GM18498 (cell line): ENCODE data around the gene BEND7.

Source experiments
- ATAC-seq: cut with Tn5 transposase; IDR thresholded peaks from one replicate; pipeline ENCODE4 v1.9.1; 2021; ENCODE audit warnings: mild to moderate bottlenecking, moderate library complexity; ENCODE audit not compliant: unreplicated experiment

Gene BEND7

DNA sequence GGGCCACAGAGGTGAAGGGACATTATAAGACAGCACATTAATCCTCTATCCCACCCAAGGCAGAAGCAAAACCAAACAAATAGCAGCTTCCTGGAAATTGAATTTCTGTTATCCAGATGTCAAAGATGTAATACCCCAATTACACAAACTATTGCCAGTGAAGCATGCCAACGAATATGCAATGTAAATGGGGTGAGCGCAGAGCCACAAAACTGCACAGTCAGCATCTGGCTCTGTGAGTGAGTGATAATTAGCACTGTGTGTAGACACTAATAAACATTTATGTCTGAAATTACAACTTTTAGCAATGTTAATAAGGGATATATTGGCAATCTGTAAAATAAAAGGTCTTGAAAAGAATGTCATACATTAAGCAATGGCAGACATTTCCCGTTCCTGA is 3.2 kb downstream of the BEND7 start:
- no peak for ATAC-seq

DNA sequence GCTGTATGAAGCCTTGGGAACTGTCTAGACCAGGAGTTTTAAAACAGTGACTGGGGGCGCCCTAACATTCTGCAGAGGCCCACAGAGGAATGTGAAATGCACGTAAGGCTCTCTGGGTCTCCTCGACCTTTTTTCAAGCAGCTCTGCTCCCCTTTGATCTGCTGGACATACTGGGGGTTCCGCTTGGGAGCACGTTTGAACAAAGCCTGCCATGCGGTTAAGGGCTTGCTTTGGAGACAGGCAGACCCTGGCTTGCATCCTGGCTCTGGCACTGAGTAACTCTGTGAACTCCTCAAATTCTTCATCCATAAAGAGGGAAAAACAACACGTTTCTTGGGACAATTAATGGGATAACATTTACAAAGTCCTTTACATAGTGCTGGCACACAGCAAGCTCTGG is 7.8 kb downstream of the BEND7 start:
- ATAC-seq = no peak

DNA sequence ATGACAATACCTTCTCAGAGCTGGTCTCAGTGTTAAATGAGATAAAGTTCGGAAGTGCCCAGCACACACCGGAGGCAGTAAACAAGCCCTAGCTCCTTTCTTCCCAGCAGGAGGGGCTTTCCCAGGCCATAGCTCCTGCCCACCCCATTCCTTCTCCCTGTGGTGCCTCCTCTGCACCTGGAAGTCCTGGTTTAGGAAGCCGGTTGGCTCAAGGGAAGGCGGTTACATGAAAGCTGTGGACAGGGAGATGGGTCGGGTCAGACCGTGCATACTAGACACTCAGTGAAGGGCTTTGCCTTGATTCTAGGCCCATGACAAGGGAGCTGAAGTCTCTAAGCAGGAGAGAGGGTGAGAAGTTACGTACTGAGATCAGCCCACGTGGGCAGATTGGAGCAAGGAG is 8.6 kb downstream of the BEND7 start:
- no peak for ATAC-seq

DNA sequence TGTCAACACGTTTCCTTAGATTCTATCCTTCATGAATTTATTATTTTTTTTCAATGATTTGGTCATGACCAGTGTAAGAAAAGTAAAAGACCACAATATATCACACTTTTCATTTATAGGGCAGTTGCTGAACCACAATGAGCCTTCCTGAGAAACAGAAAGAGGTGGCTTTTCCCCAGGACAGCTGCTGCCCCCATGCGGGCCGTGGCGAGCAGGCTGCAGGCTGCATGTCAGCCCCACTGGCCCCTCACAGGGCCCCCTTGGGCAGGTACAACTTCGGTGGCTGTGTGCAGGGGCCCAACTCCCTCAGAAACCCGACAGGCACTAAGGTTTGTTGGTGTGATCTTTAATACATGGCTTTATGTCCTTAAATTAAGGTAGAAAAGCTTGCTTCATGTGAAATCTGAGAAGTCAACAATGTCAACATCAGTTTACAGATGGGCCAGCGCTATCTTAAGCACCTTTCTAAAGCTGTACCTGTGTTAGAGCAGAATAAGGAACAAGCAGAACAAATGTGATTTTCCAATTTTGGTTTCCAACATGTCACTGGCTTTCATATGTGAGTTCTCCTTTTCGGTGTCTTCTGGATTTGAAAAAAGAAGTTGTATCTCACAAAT is 10.6 kb downstream of the BEND7 start:
- ATAC-seq = no peak

DNA sequence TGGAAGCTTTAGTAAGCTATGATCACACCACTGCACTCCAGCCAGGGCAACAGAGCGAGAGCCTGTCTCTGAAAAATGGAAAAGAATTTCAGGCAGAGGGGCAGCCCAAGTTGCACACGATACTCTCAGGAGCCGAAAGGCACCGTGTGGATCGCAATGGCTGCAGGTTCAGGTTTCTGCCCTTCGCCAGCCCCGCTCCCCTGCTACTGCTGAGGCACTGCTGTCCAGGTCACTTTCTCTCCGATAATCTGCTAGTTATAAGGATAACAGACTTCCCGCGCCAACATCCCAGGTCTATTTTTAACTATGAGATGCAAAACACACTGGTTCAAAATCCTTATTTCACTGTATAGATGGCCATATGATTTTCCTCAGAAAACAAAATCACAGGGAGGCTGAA is 11.1 kb downstream of the BEND7 start:
- ATAC-seq = no peak

DNA sequence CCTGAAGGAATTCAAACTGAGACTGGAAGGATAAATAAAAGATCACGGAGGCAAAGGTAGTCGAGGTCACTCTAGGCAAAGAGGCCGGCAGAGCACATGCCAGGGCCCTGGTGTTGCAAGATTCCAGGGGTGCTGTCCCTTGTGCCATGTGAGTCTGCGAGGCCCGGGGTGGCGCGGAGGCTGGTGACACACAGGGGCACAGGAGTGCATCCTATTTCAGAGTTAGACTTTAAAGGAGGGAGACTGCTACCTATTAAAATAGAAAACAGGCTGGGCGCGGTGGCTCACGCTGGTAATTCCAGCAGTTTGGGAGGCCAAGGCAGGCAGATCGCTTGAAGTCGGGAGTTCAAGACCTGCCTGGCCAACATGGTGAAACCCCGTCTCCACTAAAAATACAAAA is 12.6 kb downstream of the BEND7 start:
- no peak for ATAC-seq

DNA sequence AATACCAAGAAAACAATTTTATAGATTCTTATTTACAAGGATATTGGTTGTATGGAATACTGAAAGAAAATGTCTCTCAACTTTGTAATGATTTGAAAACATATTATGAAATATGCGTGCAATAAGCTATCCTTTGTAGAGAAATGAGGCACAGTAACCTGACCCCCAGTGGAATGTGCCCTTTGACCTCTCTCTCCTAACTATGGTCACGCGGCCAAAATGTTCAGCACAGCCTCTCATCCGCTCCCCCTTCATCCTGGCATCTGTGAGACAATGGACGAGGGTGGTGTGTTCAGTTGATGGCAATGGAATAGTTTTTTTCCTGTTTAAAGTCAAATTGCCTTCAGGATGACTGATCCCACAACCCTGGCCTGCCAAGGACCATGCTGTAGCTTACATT is 13.3 kb downstream of the BEND7 start:
- ATAC-seq = no peak

DNA sequence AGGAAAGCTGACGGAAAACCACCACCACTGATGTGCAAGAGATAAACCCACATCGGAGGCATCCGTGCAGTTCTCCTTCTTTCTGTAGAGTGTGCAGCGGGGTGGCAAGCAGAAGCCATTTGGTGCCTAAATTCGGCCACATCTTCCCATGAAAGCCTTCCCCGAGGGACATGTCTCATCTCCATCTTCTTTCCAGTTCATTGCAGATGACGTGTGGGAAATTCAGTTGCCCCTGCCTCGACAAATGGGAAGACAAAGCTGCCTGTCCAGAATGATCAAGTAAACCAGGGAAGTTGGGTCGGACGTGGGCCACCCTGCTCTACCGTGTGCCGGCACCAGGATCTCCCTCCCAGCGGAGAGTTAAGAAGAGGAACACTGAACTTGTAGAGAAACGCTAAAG is 14.5 kb downstream of the BEND7 start:
- ATAC-seq = no peak

DNA sequence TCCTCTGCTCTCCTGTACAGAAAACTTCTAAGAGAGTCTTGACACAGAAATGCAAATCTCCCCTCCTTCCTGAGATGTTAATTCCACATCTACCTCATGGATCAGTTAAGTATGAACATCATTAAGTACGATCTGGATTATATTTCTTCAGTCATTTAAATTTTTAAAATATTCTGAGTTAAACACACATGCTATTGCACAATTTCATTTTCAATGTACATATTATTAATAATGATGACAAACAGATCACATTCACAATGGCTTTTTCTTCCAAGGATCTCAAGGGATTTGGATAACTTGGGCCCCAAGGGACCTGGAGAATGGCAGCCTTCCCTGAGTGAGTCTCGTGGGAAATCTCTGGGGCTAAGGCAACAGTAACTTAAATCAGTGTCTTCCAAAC is 16.2 kb downstream of the BEND7 start:
- ATAC-seq = no peak

DNA sequence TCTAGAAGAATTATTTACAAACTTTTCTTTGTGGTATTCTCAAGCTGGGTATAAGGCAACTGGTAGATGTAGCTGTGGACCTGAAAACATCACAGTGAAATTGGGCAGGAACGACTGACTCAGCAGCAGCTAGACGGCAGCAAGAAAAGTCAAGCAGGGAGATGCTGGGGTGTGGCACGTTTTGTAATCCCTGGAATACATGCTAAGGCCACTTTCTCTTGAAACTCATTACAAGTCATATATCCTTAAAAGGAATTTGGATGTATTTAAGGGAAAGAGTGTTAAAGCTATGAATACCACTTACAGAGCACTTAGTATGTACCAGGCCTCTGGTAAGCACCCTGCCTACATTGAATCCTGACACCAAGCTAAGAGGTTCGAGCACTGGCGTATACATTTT is 17.4 kb downstream of the BEND7 start:
- ATAC-seq = no peak

DNA sequence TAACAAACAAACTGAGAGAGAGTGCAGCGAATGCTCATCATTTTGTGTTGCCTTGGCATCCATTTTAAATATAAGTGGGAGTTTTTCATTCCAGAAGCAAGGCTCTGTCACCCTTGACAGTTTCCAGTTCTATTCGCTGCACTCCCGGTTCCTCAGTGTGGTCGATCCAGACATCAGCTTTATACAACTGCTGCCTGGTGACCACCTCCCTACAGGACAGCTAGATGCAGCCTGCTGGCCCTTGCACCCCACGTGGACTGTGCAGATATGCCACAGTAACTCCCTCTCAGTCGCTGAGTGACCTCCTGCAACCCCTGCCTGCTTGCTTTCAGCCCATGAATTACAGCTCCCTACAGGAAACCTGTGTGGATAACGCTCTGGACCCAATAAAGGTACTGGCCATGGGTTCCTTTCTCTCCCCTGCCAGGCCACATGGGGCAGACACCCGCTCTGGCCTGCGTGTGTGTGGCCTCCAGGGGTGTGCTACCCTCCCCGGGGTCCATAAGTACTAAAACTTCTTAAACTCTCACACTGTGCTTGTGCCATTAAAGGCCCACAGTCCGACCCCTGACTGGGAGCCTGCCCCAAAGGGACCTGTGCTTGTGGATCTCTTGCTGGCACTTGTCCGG is 23.6 kb downstream of the BEND7 start:
- ATAC-seq = no peak

DNA sequence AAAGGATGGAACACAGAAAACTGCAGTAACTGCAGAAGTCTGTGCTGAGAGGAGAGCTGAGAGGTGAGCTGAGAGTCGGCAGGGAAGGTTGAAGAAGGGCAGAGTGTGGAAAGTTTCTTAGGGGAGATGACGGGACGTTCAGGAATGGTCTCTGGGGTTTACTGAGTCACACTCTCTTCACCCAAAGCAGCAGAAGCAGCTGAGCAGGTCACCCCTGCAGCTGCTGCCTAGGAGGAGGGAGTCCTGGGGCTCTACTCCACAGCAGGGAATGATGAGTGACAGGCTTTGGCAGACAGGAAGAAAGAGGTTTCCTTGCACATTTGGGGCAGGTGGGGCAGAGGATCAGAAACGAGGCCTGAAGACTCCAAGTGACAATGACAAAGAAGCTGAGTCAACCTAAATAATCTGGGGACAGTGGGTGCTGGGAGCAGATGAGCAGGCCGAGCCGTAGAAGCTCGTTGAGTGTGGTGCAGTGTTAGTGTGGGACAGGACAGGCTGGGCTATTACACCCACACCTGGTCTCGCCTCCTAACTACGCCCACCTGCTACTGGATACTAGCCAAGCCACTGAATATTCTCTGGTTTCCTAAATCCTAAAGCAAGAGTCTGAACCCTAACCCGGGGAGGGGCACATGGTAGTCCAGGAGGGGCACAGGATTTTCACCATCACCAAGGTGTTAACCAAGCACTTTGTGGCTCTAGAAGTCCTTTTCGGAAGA is 24.9 kb downstream of the BEND7 start:
- no peak for ATAC-seq

DNA sequence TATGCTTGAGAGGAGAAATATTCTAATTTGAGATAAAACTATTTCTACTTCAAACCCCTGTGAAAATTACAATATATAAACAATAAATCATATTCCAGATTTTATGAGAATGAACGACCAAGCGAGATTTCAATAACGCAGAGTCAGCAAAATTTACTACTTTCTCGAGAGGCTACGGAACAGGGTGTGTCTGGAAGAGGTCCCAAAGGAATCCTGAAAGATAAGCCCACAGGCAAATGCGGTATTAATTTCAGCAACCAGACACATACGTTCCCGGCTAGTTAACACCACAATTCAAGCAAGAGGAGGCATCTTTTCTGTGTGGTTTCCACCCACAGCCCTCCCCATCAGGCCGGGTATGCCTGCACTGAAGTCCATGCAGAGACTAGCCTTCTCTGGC is 26.4 kb downstream of the BEND7 start:
- ATAC-seq = no peak

DNA sequence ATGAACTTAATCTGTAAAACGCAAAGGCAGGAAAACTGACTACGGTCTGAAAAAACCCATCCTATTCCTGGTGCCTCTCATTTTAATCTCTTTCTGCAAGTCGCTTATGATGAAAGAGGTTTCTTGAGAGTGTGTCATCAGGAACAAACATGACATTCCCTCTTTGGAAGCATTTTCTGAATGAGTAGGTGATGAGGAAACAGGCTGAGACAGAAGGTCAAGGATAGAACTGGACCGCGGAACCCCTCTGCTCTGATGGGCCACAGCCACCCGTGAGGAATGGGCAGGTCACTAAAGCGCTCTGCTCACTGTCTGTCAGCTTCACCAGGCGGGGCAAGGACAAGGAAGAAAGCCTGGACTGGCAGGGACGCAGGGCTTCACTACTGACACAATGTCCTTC is 28.6 kb downstream of the BEND7 start:
- no peak for ATAC-seq

DNA sequence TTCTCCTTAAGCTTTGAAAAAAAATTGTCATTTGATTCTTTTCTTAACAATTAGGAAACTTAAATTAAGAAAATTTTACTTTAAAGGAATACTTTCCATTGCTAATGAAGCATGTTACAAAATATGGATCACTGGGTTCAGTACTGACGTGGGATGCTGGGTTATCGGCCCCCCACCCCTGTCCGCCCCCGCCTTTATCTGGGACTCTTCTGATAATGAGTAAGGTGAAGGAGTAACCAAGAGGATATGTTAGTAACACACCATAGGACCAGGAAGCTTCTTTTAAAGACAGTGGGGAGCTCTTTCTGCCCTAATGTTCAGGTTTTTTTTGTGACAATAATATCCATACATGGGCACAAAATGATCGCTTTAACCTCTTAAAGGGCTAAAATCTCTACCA is 29.7 kb downstream of the BEND7 start:
- ATAC-seq = no peak

DNA sequence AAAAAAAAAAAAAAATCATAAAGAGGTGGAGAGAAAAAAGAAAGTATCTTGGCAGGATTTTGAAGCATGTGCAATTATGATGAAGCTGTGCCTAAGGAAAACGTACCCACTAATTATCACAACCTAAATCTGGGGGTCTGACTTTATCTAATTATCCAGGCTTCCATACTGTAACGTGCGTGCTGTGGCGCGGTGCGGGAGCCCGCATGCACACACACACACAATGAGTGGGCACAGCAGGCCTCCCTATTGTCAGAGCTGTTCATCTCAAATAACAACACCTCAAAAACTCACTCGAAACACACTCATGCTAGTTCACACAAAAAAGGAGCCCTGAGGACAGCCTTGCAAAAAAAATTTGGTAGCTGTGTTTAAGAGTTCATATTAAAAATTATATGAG is 31.9 kb downstream of the BEND7 start:
- no peak for ATAC-seq

DNA sequence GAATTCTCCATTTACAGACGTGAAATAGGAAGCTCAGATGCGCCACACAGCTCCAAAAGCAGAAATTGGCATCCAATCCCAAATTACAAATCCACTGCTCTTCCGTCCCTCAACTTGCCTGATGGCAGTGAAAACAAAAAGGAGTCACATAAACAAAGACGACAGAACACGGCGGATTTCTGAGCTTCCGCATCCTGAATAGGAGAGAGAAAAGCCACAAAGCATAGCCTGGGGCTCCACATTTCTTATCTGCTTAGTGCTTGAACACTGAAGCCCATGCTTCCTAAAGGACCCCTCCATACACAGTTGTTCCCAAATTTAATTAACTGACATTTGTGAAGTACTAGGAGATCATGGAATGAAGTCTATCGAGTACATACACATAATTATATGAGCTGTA is 32.6 kb downstream of the BEND7 start:
- no peak for ATAC-seq

DNA sequence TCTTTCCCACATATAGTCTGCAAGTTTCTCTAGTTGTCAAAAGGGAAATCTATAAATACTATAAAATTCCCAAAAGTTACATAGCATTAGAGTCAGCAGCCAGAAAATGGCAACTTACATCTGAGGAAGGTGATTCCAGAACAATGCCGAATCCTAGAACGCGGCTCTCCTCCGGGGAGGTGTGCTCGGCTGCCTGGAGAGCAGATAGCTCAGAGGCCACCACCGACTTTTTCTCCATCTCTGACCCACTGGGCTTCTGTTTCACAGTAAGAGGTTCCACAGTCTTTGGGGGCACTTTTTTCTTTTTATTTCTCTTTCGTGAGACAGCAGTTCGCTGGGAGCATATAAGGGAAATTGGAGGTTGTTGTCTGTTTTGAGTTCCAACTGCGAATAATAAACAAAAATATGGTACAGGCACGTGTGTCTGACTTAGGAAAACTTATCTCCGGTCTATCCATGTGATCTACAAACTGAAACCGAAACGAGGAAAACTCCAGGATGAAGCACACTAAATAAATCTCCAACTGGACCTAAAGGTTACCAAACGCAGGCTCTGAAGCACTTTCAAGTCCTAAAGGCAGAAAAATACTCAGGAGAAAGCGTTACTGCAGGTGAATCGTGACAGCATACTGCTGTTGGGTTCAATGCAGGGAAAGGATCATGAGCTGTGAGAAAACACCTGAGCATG is 36.2 kb downstream of the BEND7 start:
- ATAC-seq = no peak

DNA sequence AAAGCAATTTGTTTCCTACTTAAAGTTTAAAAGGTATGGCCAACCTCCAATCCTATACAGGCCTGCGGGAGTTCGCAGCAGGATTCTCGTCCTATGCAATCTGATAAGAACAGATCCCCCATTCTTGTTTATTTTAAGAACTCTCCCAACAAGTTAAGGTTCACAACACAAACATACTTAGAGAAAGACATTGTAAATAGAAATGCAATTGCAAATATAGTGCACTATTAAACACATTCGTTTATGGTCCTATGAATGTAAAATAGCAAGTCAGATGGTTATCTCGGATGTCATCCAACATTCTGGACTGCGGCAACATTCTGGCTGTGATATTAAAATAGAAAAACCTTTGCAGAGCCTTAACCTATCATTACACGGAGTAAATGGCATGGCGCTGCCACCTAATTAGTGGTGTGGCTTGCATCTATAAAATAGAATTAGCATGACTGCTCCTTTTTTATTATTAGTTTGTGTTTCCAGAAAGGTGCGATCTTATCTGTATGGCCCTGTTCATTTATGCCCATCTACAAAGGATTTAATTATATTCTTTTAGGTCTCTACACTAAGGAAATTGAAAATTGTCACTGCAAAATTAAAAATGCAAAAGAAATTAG is 37.0 kb downstream of the BEND7 start:
- ATAC-seq = no peak

DNA sequence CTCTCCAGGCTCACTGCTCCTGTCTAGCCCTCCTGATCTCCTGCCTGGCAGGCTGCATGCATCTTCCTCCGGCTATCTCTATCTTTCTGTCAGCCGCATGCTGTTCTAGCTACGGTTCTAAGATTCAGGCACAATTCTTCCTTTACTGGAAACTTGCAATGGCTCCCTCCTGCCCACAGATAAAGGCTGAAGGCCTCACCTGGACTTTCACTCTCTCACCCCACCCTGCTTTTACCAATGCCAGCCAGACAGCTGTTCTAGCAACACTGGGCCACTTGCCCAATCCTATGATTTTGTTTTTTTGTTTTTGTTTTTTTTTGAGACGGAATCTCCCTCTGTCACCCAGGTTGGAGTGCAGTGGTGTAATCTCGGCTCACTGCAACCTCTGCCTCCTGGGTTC is 38.3 kb downstream of the BEND7 start:
- no peak for ATAC-seq

DNA sequence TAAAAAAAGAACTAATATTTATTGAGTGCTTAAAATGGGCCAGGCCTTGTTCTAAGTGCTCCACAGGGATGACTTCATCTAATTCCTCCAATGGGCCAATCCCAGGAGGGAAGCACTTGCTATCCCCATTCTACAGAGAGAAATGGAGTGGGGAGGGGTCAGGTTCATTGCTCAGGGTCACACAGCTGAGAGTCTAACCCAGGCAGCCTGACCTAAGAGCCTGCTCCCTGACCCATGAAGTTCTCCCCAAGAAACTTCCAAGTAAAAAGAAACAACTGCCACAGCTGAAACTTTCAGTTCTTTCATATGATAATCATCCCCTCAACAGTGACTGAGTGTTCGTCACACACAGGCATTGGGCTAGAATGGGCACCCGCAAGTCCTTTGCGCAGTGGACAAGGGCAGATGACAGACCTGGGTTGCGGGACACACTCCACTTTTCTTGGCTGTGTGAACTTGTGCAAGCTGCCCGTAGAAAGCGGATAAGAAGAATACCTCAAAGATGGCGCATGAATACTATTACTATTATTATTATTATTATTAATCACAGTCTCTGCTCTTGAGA is 39.7 kb downstream of the BEND7 start:
- ATAC-seq = no peak
